Muscle layer of colon (tissue), 2 donors: ENCODE results near the gene MBD2.
"Not testable (repeated sequence)": the region's sequence is repeated elsewhere in the genome, so short reads cannot be mapped to it uniquely, and the experiment has no call there.

Experiments
- H3K27ac ChIP-seq: one replicate; pipeline ENCODE4 v1.7.0; 2013; ENCODE audit warnings: low read depth, mild to moderate bottlenecking, low read length, moderate library complexity
- H3K27me3 ChIP-seq, 2 donors: one replicate each; pipeline ENCODE4 v1.7.0; 2013; ENCODE audit warnings: low read length in 2 of 2, mild to moderate bottlenecking in 2 of 2; ENCODE audit not compliant: insufficient read depth in 2 of 2, control insufficient read depth in 1 of 2
- H3K36me3 ChIP-seq: one replicate; pipeline ENCODE4 v1.7.0; 2013; ENCODE audit warnings: mild to moderate bottlenecking, low read length; ENCODE audit not compliant: insufficient read depth
- H3K4me1 ChIP-seq: one replicate; pipeline ENCODE4 v1.7.0; 2013; ENCODE audit warnings: mild to moderate bottlenecking, low read length; ENCODE audit not compliant: insufficient read depth
- H3K4me3 ChIP-seq, 2 donors: one replicate each; pipeline ENCODE4 v1.7.0; 2013; ENCODE audit warnings: low read length in 2 of 2, low read depth in 1 of 2, mild to moderate bottlenecking in 1 of 2, moderate library complexity in 1 of 2
- H3K9ac ChIP-seq: one replicate; pipeline ENCODE4 v1.7.0; 2013; ENCODE audit warnings: low read length
- H3K9me3 ChIP-seq: one replicate; pipeline ENCODE4 v1.7.0; 2013; ENCODE audit warnings: mild to moderate bottlenecking, low read length
- donor health status: abdominal sarcoma.
- donor health status: Adenocarcinoma of cecum.

MBD2 gene

GRCh38 chr18:54233747-54234146 is 9.3 kb upstream of the MBD2 start:
- H3K4me1 ChIP-seq, result no peaks in the 10 kb centered on the region
- no peaks in the 10 kb centered on the region for H3K36me3 ChIP-seq
- H3K9ac ChIP-seq, result no peak overlapping the region
- H3K27ac ChIP-seq, result no peak overlapping the region
- no peaks in the 10 kb centered on the region for H3K9me3 ChIP-seq
- no peak overlapping the region for H3K4me3 ChIP-seq
- H3K27me3 ChIP-seq, result no peaks in the 10 kb centered on the region

GRCh38 chr18:54233228-54233625 is 8.8 kb upstream of the MBD2 start:
- H3K9ac ChIP-seq, result no peak overlapping the region
- no peaks in the 10 kb centered on the region for H3K27me3 ChIP-seq
- no peaks in the 10 kb centered on the region for H3K36me3 ChIP-seq
- H3K4me3 ChIP-seq, result no peak overlapping the region
- H3K4me1 ChIP-seq, result no peaks in the 10 kb centered on the region
- H3K27ac ChIP-seq, result no peak overlapping the region
- no peaks in the 10 kb centered on the region for H3K9me3 ChIP-seq

GRCh38 chr18:54232485-54233227 is 8.2 kb upstream of the MBD2 start:
- no peak overlapping the region for H3K4me3 ChIP-seq
- H3K4me1 ChIP-seq, result no peaks in the 10 kb centered on the region
- H3K27me3 ChIP-seq, result no peaks in the 10 kb centered on the region
- H3K27ac ChIP-seq, result no peak overlapping the region
- no peaks in the 10 kb centered on the region for H3K9me3 ChIP-seq
- H3K36me3 ChIP-seq, result no peaks in the 10 kb centered on the region
- no peak overlapping the region for H3K9ac ChIP-seq

- Histone ChIP-seq H3K36me3 (no peaks in the 10 kb centered on the region), H3K4me1 (no peaks in the 10 kb centered on the region), H3K9ac (no peak overlapping the region), H3K27me3 (no peaks in the 10 kb centered on the region), H3K27ac (no peak overlapping the region), H3K4me3 (no peak overlapping the region), H3K9me3 (no peaks in the 10 kb centered on the region)
These were observed 5.1 kb upstream of the MBD2 start for GRCh38 chr18:54229421-54230059.

- H3K9me3 ChIP-seq, result no peaks in the 10 kb centered on the region
- no peak overlapping the region for H3K27ac ChIP-seq
- H3K27me3 ChIP-seq, result no peaks in the 10 kb centered on the region
- H3K9ac ChIP-seq, result no peak overlapping the region
- no peak overlapping the region for H3K4me3 ChIP-seq
- no peaks in the 10 kb centered on the region for H3K36me3 ChIP-seq
- peaks cover under 1% of the 10 kb centered on the region for H3K4me1 ChIP-seq
These were observed 3.9 kb upstream of the MBD2 start for GRCh38 chr18:54228364-54228763.

- Histone ChIP-seq H3K4me3 (peak overlapping the region; percentile 69 to 71), H3K9me3 (no peaks in the 10 kb centered on the region), H3K27me3 (no peaks in the 10 kb centered on the region), H3K9ac (no peak overlapping the region), H3K36me3 (no peaks in the 10 kb centered on the region), H3K27ac (peak overlapping the region; percentile 59), H3K4me1 (peaks cover 17% of the 10 kb centered on the region)
These were observed 764 bp downstream of the MBD2 start for GRCh38 chr18:54223568-54224241.

GRCh38 chr18:54222922-54223567 is 1.4 kb downstream of the MBD2 start:
- Histone ChIP-seq H3K36me3 (no peaks in the 10 kb centered on the region), H3K9ac (no peak overlapping the region), H3K27me3 (no peaks in the 10 kb centered on the region), H3K4me1 (peaks cover 17% of the 10 kb centered on the region), H3K9me3 (no peaks in the 10 kb centered on the region), H3K27ac (no peak overlapping the region), H3K4me3 (peak overlapping the region in 1 of 2 donors; percentile 69)

- H3K4me3 ChIP-seq, result no peak overlapping the region
- H3K9ac ChIP-seq, result no peak overlapping the region
- H3K9me3 ChIP-seq, result no peaks in the 10 kb centered on the region
- no peak overlapping the region for H3K27ac ChIP-seq
- peaks cover 17% of the 10 kb centered on the region for H3K4me1 ChIP-seq
- H3K36me3 ChIP-seq, result no peaks in the 10 kb centered on the region
- H3K27me3 ChIP-seq, result no peaks in the 10 kb centered on the region
These were observed 4.1 kb downstream of the MBD2 start for GRCh38 chr18:54220406-54220805.

- H3K27me3 ChIP-seq, H3K9ac ChIP-seq, H3K36me3 ChIP-seq, H3K27ac ChIP-seq, H3K4me3 ChIP-seq, H3K9me3 ChIP-seq: not testable (repeated sequence)
- peaks cover 17% of the 10 kb centered on the region for H3K4me1 ChIP-seq
These were observed 5.7 kb downstream of the MBD2 start for GRCh38 chr18:54218803-54219202.

- no peak overlapping the region for H3K4me3 ChIP-seq
- peaks cover 16% of the 10 kb centered on the region for H3K4me1 ChIP-seq
These were observed 6.2 kb downstream of the MBD2 start for GRCh38 chr18:54218299-54218698.

GRCh38 chr18:54217624-54218023 is 6.8 kb downstream of the MBD2 start:
- H3K4me1 ChIP-seq, result peaks cover 9% of the 10 kb centered on the region

More at GRCh38 chr18:54218299-54218698, 6.2 kb downstream of the MBD2 start:
- no peaks in the 10 kb centered on the region for H3K36me3 ChIP-seq
- no peak overlapping the region for H3K9ac ChIP-seq
- no peaks in the 10 kb centered on the region for H3K9me3 ChIP-seq
- no peak overlapping the region for H3K27ac ChIP-seq
- H3K27me3 ChIP-seq, result no peaks in the 10 kb centered on the region

More at GRCh38 chr18:54217624-54218023, 6.8 kb downstream of the MBD2 start:
- no peaks in the 10 kb centered on the region for H3K27me3 ChIP-seq
- H3K4me3 ChIP-seq, result no peak overlapping the region
- no peaks in the 10 kb centered on the region for H3K9me3 ChIP-seq
- no peaks in the 10 kb centered on the region for H3K36me3 ChIP-seq
- H3K9ac ChIP-seq, result no peak overlapping the region
- H3K27ac ChIP-seq, result no peak overlapping the region
